Measurements from ENCODE around the gene SEC14L1.
A peak's percentile ranks its signal among the peaks of the same experiment; 100 is the strongest.

SEC14L1 gene

DNA sequence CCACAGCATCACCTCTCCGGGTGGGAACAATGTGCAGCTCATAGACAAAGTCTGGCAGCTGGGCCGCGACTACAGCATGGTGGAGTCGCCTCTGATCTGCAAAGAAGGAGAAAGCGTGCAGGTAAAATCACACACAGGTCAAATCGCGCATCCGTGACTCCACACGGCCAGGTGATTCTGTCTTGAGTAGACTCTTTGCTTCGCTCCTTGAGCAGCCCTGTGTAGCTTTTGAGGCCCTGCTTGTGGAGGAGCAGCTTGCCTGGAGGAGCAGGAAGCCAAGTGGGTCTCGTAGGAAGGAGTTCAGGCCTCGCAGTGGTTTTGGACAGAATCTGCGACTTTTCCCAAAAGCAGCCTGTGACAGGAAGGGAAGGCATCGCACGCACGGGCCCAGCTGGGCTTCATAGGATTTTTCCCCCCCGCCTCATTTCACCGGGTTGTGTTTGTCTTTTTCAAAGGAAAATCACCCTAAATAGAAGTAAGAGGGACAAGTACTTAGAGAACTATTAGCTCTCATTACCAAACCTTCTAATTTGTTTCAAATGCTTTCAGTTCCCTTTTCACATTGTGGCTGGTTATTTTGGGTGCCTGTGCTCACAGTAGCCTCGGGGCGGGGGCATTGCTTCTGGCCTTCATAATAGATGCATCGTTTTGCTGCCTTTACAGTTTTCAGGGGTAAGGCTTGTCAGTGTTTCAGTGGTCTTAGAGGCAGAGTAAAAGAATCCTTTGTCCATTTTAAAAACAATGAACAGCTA is 71.5 kb downstream of the SEC14L1 start:
- TF ChIP-seq, protein P1, sequence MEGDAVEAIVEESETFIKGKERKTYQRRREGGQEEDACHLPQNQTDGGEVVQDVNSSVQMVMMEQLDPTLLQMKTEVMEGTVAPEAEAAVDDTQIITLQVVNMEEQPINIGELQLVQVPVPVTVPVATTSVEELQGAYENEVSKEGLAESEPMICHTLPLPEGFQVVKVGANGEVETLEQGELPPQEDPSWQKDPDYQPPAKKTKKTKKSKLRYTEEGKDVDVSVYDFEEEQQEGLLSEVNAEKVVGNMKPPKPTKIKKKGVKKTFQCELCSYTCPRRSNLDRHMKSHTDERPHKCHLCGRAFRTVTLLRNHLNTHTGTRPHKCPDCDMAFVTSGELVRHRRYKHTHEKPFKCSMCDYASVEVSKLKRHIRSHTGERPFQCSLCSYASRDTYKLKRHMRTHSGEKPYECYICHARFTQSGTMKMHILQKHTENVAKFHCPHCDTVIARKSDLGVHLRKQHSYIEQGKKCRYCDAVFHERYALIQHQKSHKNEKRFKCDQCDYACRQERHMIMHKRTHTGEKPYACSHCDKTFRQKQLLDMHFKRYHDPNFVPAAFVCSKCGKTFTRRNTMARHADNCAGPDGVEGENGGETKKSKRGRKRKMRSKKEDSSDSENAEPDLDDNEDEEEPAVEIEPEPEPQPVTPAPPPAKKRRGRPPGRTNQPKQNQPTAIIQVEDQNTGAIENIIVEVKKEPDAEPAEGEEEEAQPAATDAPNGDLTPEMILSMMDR (IDR thresholded peaks at IDR 0.05; ENCODE audit: control extremely low read depth, extremely low read depth, low read depth, missing control alignments) = no peak
- ChIA-PET POLR2A (interaction anchor here (1.0 kb wide), 1 partner anchor 15 kb away, joined by 4 read pairs; no protein-coding TSS in a partner anchor), CTCF (interaction anchor here (0.6 to 1.7 kb wide), 8 partner anchors 10 to 124 kb away, joined by 3 to 5 read pairs (median 4); partner anchors contain the start of gene SEC14L1)
- DNase-seq (ENCODE audit: extremely low spot score) = peak; percentile 89

DNA sequence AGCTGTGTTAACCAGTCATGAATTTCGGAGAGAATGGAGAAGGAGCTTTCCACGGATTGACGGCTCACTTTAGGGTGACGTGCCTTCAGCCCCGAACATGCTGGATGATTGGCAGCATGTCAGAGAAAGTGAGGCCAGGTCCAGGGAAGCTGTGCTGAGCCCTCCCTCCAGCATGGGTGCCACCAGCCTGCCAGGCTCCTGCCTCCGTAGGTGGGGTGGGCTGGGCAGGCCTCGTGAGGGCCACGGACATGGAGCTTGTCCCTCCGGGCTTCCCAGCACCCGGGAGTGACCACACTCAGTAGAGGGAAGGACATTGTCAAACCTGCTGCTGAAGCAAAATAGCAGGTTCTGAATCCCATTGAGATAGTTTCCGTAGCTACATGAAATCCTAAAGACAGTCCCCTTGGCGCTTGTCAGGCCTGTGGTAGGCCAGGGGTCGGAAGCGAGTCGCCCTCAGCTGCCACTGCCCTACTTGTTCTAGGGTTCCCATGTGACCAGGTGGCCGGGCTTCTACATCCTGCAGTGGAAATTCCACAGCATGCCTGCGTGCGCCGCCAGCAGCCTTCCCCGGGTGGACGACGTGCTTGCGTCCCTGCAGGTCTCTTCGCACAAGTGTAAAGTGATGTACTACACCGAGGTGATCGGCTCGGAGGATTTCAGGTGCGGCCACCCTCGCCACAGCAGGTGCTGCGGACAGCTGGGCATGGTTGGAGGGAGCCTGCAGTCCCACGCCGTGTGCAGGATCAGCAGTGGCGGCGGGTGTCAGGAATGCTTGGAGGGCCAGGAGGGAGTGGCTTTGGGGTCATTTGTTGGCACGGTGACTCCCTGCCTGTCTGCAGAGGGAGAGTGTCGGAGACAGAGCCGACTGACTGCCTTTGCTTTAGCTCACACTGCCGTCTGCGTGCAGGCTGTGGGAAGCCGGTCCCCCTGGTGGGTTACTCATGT is 72.3 kb downstream of the SEC14L1 start:
- DNase-seq (ENCODE audit: extremely low spot score) = no peak
- TF ChIP-seq, protein P1 (IDR thresholded peaks at IDR 0.05; ENCODE audit: control extremely low read depth, extremely low read depth, low read depth, missing control alignments) = no peak
- POLR2A ChIA-PET = interaction anchor here (1.0 kb wide), 1 partner anchor 14 kb away, joined by 4 read pairs; no protein-coding TSS in a partner anchor
- CTCF ChIA-PET = interaction anchor here (0.6 to 1.7 kb wide), 6 partner anchors 9 to 125 kb away, joined by 3 to 4 read pairs (median 3); partner anchors contain the start of gene SEC14L1

DNA sequence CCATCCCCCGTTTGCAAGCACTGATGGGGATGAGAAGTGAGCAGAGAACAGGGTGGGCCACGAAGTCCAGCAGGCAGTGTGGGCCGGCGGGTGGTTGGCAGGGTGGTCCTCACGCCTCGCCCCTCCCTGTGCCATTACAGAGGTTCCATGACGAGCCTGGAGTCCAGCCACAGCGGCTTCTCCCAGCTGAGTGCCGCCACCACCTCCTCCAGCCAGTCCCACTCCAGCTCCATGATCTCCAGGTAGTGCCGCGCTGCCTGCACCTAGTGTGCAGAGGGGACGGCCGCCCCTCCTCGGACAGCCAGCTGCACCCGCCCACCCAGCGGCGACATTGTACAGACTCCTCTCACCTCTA is 73.0 kb downstream of the SEC14L1 start:
- no peak for DNase-seq (ENCODE audit: extremely low spot score)
- CTCF ChIA-PET = interaction anchor here (0.6 to 1.3 kb wide), 2 partner anchors 10 to 73 kb away, joined by 3 read pairs; partner anchors contain the start of gene SEC14L1
- POLR2A ChIA-PET = no interaction called here
- TF ChIP-seq, protein P1 (IDR thresholded peaks at IDR 0.05; ENCODE audit: control extremely low read depth, extremely low read depth, low read depth, missing control alignments) = no peak

- ChIA-PET CTCF (no interaction called here), POLR2A (no interaction called here)
- TF ChIP-seq, protein P1 (IDR thresholded peaks at IDR 0.05; ENCODE audit: control extremely low read depth, extremely low read depth, low read depth, missing control alignments) = no peak
- no peak for DNase-seq (ENCODE audit: extremely low spot score)
Measured at GRCh38 chr17:77214328-77214727, 73.6 kb downstream of the SEC14L1 start.

GRCh38 chr17:77214743-77215142 is 74.0 kb downstream of the SEC14L1 start:
- ChIA-PET POLR2A (no interaction called here), CTCF (interaction anchor here (0.9 kb wide), 1 partner anchor 20 kb away, joined by 4 read pairs; no protein-coding TSS in a partner anchor)
- DNase-seq (ENCODE audit: extremely low spot score) = no peak
- TF ChIP-seq, protein P1 (IDR thresholded peaks at IDR 0.05; ENCODE audit: control extremely low read depth, extremely low read depth, low read depth, missing control alignments) = peak; percentile 31

DNA sequence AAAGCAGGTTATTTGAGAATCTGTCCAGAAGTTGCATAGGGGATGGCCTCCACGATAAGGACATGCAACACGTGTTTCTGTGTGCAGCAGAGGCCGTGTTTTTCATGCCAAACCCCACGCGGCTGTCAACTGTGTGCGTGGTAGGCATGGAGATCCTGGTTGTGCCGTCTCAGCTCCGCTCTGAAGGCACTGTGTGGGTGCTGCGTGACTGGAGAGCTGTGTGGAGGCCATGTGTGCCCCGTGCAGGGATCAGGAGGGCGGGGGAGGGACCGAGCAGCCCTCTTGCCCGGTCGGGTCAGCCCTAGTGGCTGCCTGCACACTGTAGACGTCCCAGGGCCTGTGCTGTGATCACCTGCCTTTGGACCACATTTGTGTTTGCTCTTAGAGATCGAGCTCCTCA is 74.5 kb downstream of the SEC14L1 start:
- no peak for DNase-seq (ENCODE audit: extremely low spot score)
- ChIA-PET CTCF (interaction anchor here (0.9 kb wide), 1 partner anchor 20 kb away, joined by 4 read pairs; no protein-coding TSS in a partner anchor), POLR2A (no interaction called here)
- TF ChIP-seq, protein P1 (IDR thresholded peaks at IDR 0.05; ENCODE audit: control extremely low read depth, extremely low read depth, low read depth, missing control alignments) = no peak
